NCI-H1436 (cell line): Measurements from ENCODE around the gene IMMP2L.
"Not testable (repeated sequence)": the region's sequence is repeated elsewhere in the genome, so short reads cannot be mapped to it uniquely, and the experiment has no call there.

Experiments used
- DNase-seq: peaks from one replicate; lab custom pipeline; 2025; lab: John Stamatoyannopoulos, UW

Gene IMMP2L

GRCh38 chr7:111459757-111460280, 102.5 kb downstream of the IMMP2L start:
- no peak for DNase-seq

DNA sequence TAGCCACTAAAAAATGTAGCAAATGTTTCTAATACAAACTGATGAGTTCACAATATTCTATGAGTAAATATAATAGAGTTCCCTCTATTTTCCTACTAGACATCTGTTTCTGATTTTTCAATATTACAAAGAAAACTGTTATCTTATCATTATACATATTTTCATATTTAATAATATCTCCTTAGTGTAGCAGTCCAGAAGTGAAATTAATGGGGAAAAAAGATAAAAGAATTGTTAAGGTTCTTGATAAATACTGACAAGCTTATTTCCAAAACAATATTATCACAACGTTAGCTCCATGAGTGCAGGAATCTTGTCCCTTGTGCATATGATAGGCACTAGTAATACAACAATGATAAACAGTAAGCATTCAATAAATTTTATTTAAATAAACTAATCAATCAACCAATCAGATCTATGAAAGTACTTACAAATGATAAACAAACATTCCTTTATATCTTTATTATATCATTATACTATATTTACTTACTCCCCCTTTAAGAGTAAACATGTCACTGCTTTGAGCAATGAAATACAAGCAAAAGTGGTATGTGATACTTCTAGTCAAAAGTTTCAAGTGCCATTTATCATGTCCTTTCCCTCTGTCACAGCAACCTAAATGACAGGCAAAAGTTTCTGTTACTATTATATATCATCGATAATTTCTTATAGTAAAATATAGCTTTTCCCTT, 103.1 kb downstream of the IMMP2L start:
- DNase-seq = no peak

DNA sequence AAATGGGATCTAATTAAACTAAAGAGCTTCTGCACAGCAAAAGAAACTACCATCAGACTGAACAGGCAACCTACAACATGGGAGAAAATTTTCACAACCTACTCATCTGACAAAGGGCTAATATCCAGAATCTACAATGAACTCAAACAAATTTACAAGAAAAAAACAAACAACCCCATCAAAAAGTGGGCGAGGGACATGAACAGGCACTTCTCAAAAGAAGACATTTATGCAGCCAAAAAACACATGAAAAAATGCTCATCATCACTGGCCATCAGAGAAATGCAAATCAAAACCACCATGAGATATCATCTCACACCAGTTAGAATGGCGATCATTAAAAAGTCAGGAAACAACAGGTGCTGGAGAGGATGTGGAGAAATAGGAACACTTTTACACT, 111.6 kb downstream of the IMMP2L start:
- not testable (repeated sequence) for DNase-seq

DNA sequence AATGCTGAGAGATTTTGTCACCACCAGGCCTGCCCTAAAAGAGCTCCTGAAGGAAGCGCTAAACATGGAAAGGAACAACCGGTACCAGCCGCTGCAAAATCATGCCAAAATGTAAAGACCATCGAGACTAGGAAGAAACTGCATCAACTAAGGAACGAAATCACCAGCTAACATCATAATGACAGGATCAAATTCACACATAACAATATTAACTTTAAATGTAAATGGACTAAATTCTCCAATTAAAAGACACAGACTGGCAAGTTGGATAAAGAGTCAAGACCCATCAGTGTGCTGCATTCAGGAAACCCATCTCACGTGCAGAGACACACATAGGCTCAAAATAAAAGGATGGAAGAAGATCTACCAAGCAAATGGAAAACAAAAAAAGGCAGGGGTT, 114.8 kb downstream of the IMMP2L start:
- not testable (repeated sequence) for DNase-seq

GRCh38 chr7:111439977-111440376, 122.3 kb downstream of the IMMP2L start:
- no peak for DNase-seq

GRCh38 chr7:111438369-111439289, 123.7 kb downstream of the IMMP2L start:
- no peak for DNase-seq

GRCh38 chr7:111437736-111438135, 124.6 kb downstream of the IMMP2L start:
- no peak for DNase-seq

DNA sequence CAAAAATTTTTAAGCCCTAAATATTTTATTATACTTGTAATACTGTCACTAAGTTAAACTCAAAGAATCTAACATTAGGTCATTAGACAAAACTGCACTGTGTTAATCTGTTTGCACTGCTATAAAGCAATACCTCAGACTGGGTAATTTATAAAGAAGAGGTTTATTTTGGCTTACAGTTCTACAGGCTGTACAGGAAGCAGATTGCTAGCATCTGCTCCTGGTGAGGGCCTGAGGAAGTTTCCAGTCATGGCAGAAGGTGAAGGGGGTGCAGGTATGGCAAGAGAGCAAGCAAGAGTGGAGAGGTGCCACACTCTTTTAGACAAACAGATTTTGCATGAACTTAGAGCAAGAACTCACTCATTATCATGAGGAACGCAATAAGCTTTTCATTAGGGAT, 125.7 kb downstream of the IMMP2L start:
- DNase-seq = no peak

- no peak for DNase-seq
These were observed 128.9 kb downstream of the IMMP2L start for GRCh38 chr7:111433426-111433825.

DNA sequence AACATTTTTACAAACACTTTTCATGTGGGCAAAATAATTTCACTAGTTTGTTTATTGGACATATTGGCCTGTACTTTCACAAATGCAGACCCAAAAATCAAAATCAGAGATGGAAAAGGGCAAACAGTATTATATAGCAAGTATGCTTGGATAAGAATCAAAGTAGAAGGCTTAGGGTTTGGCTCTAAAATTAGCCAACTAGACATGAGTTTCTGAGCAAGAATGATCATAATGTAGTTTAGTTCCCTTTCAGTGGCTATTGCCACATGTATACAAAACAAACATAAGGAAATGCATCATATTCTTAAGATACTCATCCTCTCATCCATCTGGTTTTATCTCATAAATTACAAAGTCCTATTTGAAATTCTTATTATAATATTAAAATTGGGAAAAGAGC, 132.5 kb downstream of the IMMP2L start:
- no peak for DNase-seq

- DNase-seq = no peak
These were observed 137.5 kb downstream of the IMMP2L start for GRCh38 chr7:111424768-111425167.

DNA sequence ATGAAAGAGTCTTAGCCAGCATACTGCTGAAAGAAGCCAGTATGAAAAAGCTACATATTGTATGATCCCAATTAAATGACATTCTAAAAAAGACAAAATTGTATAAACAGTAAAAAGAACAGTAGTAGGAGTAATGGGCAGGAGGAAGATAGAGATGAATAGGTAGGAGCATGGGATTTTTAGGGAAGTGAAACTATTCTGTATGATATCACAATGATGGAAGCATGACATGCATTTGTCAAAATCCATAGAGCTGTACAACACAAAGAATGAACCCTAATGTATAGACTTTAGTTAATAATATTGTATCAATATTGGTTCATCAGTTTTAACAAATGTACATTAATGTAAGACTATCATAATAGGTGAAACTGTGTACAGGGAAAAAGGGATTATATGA, 147.9 kb downstream of the IMMP2L start:
- DNase-seq = no peak

GRCh38 chr7:111413739-111414138, 148.6 kb downstream of the IMMP2L start:
- DNase-seq = no peak

- no peak for DNase-seq
These were observed 151.4 kb downstream of the IMMP2L start for GRCh38 chr7:111410899-111411298.

- DNase-seq = no peak
These were observed 152.4 kb downstream of the IMMP2L start for GRCh38 chr7:111409714-111410422.

DNA sequence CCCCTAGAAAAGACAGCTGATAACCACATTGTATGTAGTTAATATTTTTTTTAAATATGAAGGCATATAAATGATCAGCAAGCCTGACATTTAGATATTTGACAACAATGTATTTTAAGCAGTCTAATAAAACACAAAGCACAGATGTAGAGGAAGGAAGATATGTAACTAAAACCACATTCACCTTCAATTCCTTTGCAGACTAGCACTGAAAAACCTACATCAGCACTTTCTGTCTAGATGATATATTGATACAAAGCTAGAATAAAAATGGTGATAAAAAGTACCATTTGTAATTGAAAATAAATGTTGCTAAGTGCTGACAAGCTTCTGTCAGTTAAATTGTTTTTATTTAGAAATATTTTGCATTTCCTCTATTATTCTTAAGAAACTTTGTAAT, 153.6 kb downstream of the IMMP2L start:
- DNase-seq = no peak

- no peak for DNase-seq
These were observed 155.0 kb downstream of the IMMP2L start for GRCh38 chr7:111407258-111407657.

GRCh38 chr7:111405621-111406020, 156.7 kb downstream of the IMMP2L start:
- DNase-seq = no peak

- no peak for DNase-seq
These were observed 160.8 kb downstream of the IMMP2L start for GRCh38 chr7:111401516-111401915.

GRCh38 chr7:111400088-111400487, 162.2 kb downstream of the IMMP2L start:
- DNase-seq = no peak

- DNase-seq = no peak
These were observed 167.4 kb downstream of the IMMP2L start for GRCh38 chr7:111394891-111395290.

DNA sequence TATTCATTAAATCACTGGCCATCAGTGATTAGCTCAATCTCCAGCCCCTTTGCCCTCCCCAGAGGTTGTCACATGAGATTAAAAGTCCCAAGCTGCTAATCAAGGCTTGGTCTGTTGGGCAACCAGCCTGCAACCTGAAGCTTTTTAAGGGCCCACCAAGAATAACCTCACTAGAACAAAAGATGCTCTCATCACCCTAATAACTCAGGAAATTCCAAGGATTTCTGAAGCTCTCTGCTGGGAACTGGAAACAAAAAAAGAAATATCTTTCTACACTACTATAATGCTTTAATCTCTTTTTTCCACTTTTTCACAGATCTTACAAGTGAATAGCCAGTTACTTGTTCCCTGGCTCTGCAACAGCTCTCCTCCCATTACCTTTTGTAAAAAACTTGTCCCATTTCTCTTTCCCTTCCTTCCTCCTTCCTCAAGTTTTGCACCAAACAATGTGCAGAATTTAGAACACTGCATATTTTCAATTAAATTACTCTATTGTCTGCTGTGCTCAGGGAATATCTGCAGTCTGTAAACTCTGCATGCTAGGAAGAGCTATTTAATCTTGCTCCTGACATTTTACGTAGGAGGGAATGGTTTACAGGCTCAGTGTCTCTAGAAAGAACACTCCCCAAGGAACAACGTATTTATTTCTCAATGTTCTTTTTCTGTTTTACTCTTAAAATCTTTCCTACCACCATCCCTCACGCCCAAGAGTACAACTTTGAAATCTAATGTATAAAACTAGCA, 169.1 kb downstream of the IMMP2L start:
- no peak for DNase-seq
